SK-N-MC (cell line): ENCODE results near the gene SYNGR1.

Experiments used
- DNase-seq: peaks from one replicate; pipeline ENCODE4 v3.0.0-alpha.2; 2011; ENCODE audit warnings: low read depth, low spot score
- H3K27ac ChIP-seq: fragments of 200-600 bp; sonication (generic); 2 replicates; pipeline ENCODE4 v1.5.1; 2016; ENCODE audit warnings: mixed run types
- H3K36me3 ChIP-seq: fragments of 200-600 bp; sonication (generic); 2 replicates; pipeline ENCODE4 v1.6.1; 2017; ENCODE audit warnings: antibody characterized with exemption, low read length, mixed read lengths; ENCODE audit not compliant: insufficient read depth
- H3K4me3 ChIP-seq: fragments of 200-600 bp; sonication (generic); 2 replicates; pipeline ENCODE4 v1.5.1; 2016
- H3K9ac ChIP-seq: fragments of 200-600 bp; sonication (generic); 2 replicates; pipeline ENCODE4 v1.8.0; 2017; ENCODE audit warnings: mixed run types, mixed read lengths; ENCODE audit not compliant: insufficient read length
- H3K9me3 ChIP-seq: fragments of 200-600 bp; sonication (generic); 2 replicates; pipeline ENCODE4 v1.6.1; 2017; ENCODE audit warnings: low read depth, mild to moderate bottlenecking, antibody characterized with exemption, low read length, moderate library complexity, mixed read lengths
- EZH2 ChIP-seq: fragments of 200-600 bp; sonication (generic); IDR thresholded peaks from one replicate; pipeline ENCODE4 v1.6.1; 2017; ENCODE audit warnings: antibody characterized with exemption
- FOXP2 ChIP-seq: optimal IDR thresholded peaks from 2 replicates; pipeline ENCODE3; 2011; ENCODE audit warnings: mild to moderate bottlenecking, moderate library complexity; ENCODE audit not compliant: insufficient read depth; ENCODE audit errors: extremely low read length, control extremely low read depth
- POLR2AphosphoS5 ChIP-seq: IDR thresholded peaks from 2 replicates; pipeline ENCODE4 v1.6.1; 2012; ENCODE audit warnings: mild to moderate bottlenecking, low read depth, low read length, borderline replicate concordance

The SYNGR1 gene

DNA sequence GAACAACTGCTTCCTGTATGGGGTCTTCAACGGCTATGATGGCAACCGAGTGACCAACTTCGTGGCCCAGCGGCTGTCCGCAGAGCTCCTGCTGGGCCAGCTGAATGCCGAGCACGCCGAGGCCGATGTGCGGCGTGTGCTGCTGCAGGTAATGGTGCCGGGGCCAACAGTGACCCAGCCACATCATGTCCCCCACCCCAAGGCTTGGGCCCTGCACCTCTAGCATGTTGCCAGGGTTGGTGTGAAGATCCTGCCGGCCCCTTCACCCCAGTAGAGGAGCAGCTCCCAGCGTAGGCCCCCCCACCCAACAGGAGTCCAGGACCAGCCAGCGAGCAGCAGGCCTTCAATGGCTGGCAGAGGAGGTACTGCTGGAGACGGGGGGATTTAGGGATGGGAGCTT, 65.7 kb downstream of the SYNGR1 start:
- Histone ChIP-seq H3K4me3 (no peak overlapping the region), H3K36me3 (peaks cover 24% of the 10 kb centered on the region; the same call in 1 of the 2 replicates), H3K9me3 (no peaks in the 10 kb centered on the region), H3K27ac (no peak overlapping the region), H3K9ac (no peak overlapping the region)
- TF ChIP-seq POLR2AphosphoS5 (no peak), FOXP2 (no peak), EZH2 (no peak)
- no peak for DNase-seq

DNA sequence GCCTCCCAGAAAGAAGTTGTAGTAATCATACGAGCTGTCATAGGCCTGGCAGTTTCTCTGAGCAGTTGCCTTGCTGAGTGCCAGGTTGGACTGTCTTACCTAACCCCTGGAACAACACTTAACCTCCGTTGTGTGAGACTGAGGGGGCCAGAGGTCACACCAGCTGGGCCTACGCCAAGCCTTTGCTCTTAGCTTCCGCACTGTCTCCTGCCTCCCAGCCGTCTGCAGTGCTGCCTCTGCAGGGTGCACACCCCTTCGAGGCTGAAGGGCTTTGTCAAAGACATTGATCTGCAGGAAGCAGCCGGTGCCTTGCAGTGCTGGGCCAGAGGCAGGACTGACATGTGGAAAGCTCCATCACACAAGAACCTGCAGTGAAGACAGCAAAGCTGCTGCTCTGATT, 66.5 kb downstream of the SYNGR1 start:
- Histone ChIP-seq H3K9ac (no peak overlapping the region), H3K9me3 (no peaks in the 10 kb centered on the region), H3K36me3 (peaks cover 24% of the 10 kb centered on the region; the same call in 1 of the 2 replicates), H3K27ac (no peak overlapping the region), H3K4me3 (no peak overlapping the region)
- DNase-seq, result no peak
- TF ChIP-seq FOXP2 (no peak), EZH2 (no peak), POLR2AphosphoS5 (no peak)

- peaks cover 29% of the 10 kb centered on the region; the same call in 1 of the 2 replicates for H3K36me3 ChIP-seq
- TF ChIP-seq EZH2 (no peak), POLR2AphosphoS5 (no peak), FOXP2 (no peak)
- H3K9ac ChIP-seq, result no peak overlapping the region
These were observed 67.8 kb downstream of the SYNGR1 start for GRCh38 chr22:39417641-39418040.

DNA sequence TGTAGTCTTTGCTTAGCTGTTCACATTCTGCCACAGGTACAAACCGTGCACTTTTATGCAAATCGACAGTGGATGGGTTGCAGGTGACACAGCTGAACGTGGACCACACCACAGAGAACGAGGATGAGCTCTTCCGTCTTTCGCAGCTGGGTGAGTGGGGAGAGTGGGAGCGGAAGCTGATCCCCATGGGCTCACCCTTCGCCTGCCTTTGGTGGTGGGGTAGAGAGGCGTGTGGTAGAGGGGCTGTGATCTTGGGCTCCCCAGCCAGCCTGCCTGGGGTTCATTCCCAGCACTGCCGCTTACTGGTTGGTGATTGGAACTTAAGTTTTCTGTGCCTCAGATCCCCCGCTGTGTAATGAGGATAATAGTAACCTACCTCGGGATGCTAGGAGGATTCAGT, 68.9 kb downstream of the SYNGR1 start:
- no peak overlapping the region for H3K27ac ChIP-seq
- DNase-seq, result no peak
- H3K9me3 ChIP-seq, result no peaks in the 10 kb centered on the region
- no peak for TF ChIP-seq POLR2AphosphoS5
- no peak for TF ChIP-seq FOXP2
- no peak for TF ChIP-seq EZH2
- H3K4me3 ChIP-seq, result no peak overlapping the region
- H3K36me3 ChIP-seq, result peaks cover 32% of the 10 kb centered on the region; the same call in 1 of the 2 replicates
- H3K9ac ChIP-seq, result no peak overlapping the region

More at GRCh38 chr22:39417641-39418040, 67.8 kb downstream of the SYNGR1 start:
- no peak for DNase-seq
- H3K9me3 ChIP-seq, result no peaks in the 10 kb centered on the region
- no peak overlapping the region for H3K27ac ChIP-seq
- no peak overlapping the region for H3K4me3 ChIP-seq

GRCh38 chr22:39419096-39419495, 69.3 kb downstream of the SYNGR1 start:
- Histone ChIP-seq H3K36me3 (peaks cover 36% of the 10 kb centered on the region), H3K9ac (no peak overlapping the region)
- DNase-seq, result no peak

DNA sequence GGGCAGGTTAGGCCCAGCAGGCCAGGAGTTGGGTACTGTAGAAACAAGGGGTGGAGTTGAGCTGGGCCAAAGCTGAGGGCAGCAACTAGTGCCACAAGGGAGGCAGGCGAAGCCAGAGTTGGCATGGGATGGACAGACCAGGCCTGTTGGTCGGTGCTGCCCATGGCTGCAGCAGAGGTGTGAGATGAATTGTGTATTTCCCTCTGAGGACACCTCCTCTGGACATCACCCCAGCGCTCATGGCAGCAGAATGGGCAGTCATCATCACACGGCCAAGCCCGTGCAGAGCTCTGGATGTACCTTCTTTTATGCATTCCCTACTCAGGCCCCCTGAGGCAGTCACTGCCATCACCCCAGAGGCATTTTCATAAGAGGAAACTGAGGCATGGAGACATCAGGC, 70.1 kb downstream of the SYNGR1 start:
- Histone ChIP-seq H3K9ac (no peak overlapping the region), H3K9me3 (no peaks in the 10 kb centered on the region), H3K36me3 (peaks cover 37% of the 10 kb centered on the region), H3K4me3 (no peak overlapping the region), H3K27ac (no peak overlapping the region)
- DNase-seq, result no peak
- TF ChIP-seq FOXP2, result no peak
- no peak for TF ChIP-seq POLR2AphosphoS5
- no peak for TF ChIP-seq EZH2

More at GRCh38 chr22:39419096-39419495, 69.3 kb downstream of the SYNGR1 start:
- no peak overlapping the region for H3K27ac ChIP-seq
- H3K9me3 ChIP-seq, result no peaks in the 10 kb centered on the region
- H3K4me3 ChIP-seq, result no peak overlapping the region
- TF ChIP-seq EZH2 (no peak), FOXP2 (no peak), POLR2AphosphoS5 (no peak)

DNA sequence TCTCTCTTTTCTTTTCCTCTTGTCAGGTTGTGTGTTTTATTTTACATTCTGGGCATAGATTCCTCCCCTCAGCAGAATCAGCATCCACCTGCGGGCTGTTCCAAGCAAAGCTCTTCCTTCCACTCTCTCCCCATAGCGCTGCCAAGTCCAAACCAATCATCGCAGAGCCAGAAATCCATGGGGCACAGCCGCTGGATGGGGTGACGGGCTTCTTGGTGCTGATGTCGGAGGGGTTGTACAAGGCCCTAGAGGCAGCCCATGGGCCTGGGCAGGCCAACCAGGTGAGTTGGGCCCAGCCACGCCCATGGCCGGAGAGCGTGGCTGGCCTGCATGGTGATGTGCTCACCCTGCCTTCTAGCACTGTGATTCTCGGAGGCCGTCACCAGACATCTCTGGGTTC, 71.9 kb downstream of the SYNGR1 start:
- no peak for DNase-seq
- Histone ChIP-seq H3K4me3 (no peak overlapping the region), H3K36me3 (peaks cover 32% of the 10 kb centered on the region), H3K9ac (no peak overlapping the region), H3K27ac (no peak overlapping the region), H3K9me3 (no peaks in the 10 kb centered on the region)
- TF ChIP-seq EZH2 (no peak), POLR2AphosphoS5 (no peak), FOXP2 (no peak)

DNA sequence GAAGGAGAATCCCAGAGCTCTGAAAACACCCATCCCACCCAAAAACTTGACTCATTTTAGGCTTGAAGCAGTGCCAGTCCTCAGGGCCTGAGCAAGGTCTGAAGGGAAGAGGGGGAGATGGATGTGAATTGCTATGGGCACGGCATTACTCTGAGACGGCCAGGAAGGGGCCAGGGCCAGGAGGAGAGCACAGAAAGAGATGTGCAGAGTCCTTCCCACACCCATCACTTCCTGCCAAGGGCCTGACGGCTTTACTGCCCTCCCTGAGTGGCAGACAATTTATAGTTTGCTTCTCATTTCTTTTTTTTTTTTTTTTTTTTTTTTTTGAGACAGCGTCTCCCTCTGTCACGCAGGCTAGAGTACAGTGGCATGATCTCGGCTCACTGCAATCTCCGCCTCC, 72.3 kb downstream of the SYNGR1 start:
- Histone ChIP-seq H3K36me3 (peaks cover 30% of the 10 kb centered on the region), H3K4me3 (no peak overlapping the region), H3K9ac (no peak overlapping the region), H3K27ac (no peak overlapping the region), H3K9me3 (no peaks in the 10 kb centered on the region)
- DNase-seq, result no peak
- TF ChIP-seq FOXP2, result no peak
- TF ChIP-seq EZH2, result no peak
- no peak for TF ChIP-seq POLR2AphosphoS5

DNA sequence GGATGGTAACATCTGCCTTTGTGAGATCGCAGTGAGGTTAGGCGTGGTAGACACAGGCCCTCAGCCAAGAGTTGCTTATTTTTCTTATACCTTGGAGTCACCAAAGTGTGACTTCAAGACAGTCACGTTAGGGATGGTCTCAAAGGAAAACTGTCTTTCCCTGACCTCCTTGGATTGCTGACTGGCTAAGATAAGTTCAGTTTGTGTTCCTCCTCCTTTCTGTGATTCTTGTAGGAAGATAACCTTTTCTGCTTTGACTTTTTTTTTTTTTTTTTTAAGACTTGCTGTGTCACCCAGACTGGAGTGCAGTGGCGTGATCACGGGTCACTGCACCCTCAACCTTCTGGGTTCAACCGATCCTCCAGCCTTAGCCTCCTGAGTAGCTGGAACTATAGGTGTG, 72.9 kb downstream of the SYNGR1 start:
- DNase-seq, result no peak
- H3K9ac ChIP-seq, result no peak overlapping the region
- no peak overlapping the region for H3K27ac ChIP-seq
- no peak overlapping the region for H3K4me3 ChIP-seq
- H3K9me3 ChIP-seq, result no peaks in the 10 kb centered on the region
- TF ChIP-seq EZH2 (no peak), FOXP2 (no peak), POLR2AphosphoS5 (no peak)
- peaks cover 29% of the 10 kb centered on the region for H3K36me3 ChIP-seq

DNA sequence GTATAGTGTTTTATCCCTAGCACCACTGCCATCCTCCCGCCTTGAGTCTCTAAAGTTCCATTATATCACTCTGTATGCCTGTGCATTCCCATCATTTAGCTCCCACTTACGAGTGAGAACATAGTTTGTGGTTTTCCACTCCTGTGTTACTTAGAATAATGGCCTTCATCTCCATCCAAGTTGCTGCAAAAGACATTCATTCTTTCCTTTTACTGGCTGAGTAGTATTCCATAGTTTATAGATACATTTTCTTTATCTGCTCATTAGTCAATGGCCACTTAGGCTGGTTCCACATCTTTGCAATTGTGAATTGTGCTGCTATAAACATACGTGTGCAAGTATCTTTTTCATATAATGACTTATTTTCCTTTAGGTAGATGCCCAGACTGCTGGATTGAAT, 74.2 kb downstream of the SYNGR1 start:
- DNase-seq, result no peak
- Histone ChIP-seq H3K36me3 (peaks cover 28% of the 10 kb centered on the region), H3K9ac (no peak overlapping the region), H3K9me3 (no peaks in the 10 kb centered on the region), H3K4me3 (no peak overlapping the region), H3K27ac (no peak overlapping the region)
- TF ChIP-seq POLR2AphosphoS5 (no peak), FOXP2 (no peak), EZH2 (no peak)
